GM12878 (cell line): ENCODE measurements around the gene ABCC5. TPM values are rescaled to one million over a fixed set of nuclear protein-coding genes. Genes with fewer than 3 reads are reported as not detected.

ENCODE experiments used
- ATAC-seq: fragments of 200-7000 bp; cut with Tn5 transposase; 3 replicates; pipeline ENCODE4 v1.9.1; 2020; ENCODE audit warnings: mild to moderate bottlenecking, moderate library complexity
- BruUV-seq: library from RNA; stranded (reverse); fragments of 400-500 nt; replicated peaks from 2 replicates; lab custom pipeline; 2021; lab: Mats Ljungman, UMichigan
- CTCF ChIA-PET: fragments of 300-600 bp; sonication (Branson Sonifier 250); formaldehyde crosslinking; extraction: SDS; loops from one replicate; lab custom pipeline; 2021; ENCODE audit warnings: inconsistent platforms; lab: Yijun Ruan, JAX
- POLR2A ChIA-PET: fragments of 350-600 bp; formaldehyde crosslinking; extraction: SDS; loops from one replicate; lab custom pipeline; 2021; ENCODE audit warnings: inconsistent platforms; lab: Charles Lee
- RAD21 ChIA-PET: fragments of 300-600 bp; sonication (Branson Sonifier 250); formaldehyde crosslinking; loops from one replicate; lab custom pipeline; 2023; ENCODE audit warnings: antibody characterized with exemption; ENCODE audit not compliant: unreplicated experiment; lab: Charles Lee
- SMC1A ChIA-PET: fragments of 300-600 bp; sonication (Branson Sonifier 250); formaldehyde crosslinking; loops from one replicate; lab custom pipeline; 2023; ENCODE audit not compliant: unreplicated experiment, uncharacterized antibody; lab: Charles Lee
- DNase-seq: peaks from one replicate; pipeline ENCODE4 v3.0.0-alpha.2; 2011; ENCODE audit warnings: low read depth, low spot score
- FAIRE-seq: peaks from 3 replicates; lab custom pipeline; 2011; peaks lifted over from hg19 to GRCh38; lab: Jason Lieb, UNC
- H2AFZ ChIP-seq: 2 replicates; pipeline ENCODE4 v1.6.0; 2011; ENCODE audit warnings: low read depth, low read length, control low read depth; ENCODE audit not compliant: control insufficient read depth
- H3K27ac ChIP-seq: 2 replicates; pipeline ENCODE4 v1.5.1; 2011; ENCODE audit warnings: control low read depth; ENCODE audit not compliant: control insufficient read depth, insufficient read depth
- H3K27me3 ChIP-seq, 2 experiments: replicated peaks in 1 of 2; 2 replicates each; pipeline versions ENCODE4 v1.6.0 to v1.6.1; 2011; ENCODE audit warnings: low read length in 1 of 2; ENCODE audit not compliant: control insufficient read depth in 2 of 2, insufficient read depth in 2 of 2
- H3K36me3 ChIP-seq, 2 experiments: 2 replicates each; pipeline ENCODE4 v1.5.1; 2011; ENCODE audit warnings: low read length in 1 of 2; ENCODE audit not compliant: control insufficient read depth in 2 of 2, insufficient read depth in 2 of 2
- H3K4me1 ChIP-seq: 2 replicates; pipeline ENCODE4 v1.6.1; 2011; ENCODE audit warnings: mild to moderate bottlenecking, low read length, moderate library complexity, mixed read lengths; ENCODE audit not compliant: control insufficient read depth, insufficient read depth
- H3K4me2 ChIP-seq: 2 replicates; pipeline ENCODE4 v1.6.0; 2011; ENCODE audit warnings: control low read depth; ENCODE audit not compliant: control insufficient read depth, insufficient read depth
- H3K4me3 ChIP-seq: fragments of 200-600 bp; sonication (generic); 2 replicates; pipeline ENCODE4 v1.5.1; 2016
- H3K79me2 ChIP-seq: 2 replicates; pipeline ENCODE4 v1.6.0; 2011; ENCODE audit warnings: low read length; ENCODE audit not compliant: control insufficient read depth, insufficient read depth
- H3K9ac ChIP-seq: 2 replicates; pipeline ENCODE4 v1.8.0; 2011; ENCODE audit warnings: low read length, control low read depth, mixed read lengths; ENCODE audit not compliant: control insufficient read depth, insufficient read depth
- H3K9me3 ChIP-seq: replicated peaks from 3 replicates; pipeline ENCODE4 v1.5.1; 2011; ENCODE audit warnings: mild to moderate bottlenecking, low read length; ENCODE audit not compliant: control insufficient read depth, insufficient read depth
- H4K20me1 ChIP-seq: 2 replicates; pipeline ENCODE4 v1.6.0; 2011; ENCODE audit not compliant: control insufficient read depth, insufficient read depth
- BHLHE40 ChIP-seq, 2 experiments: fragments of 450-650 bp in 1 of 2; IDR thresholded peaks; 2 replicates each; pipeline ENCODE4 v1.6.1; 2011 to 2017; ENCODE audit warnings: low read depth in 2 of 2, borderline replicate concordance in 1 of 2, improper control_type of control experiment in 1 of 2, low read length in 1 of 2, mild to moderate bottlenecking in 1 of 2
- RUNX3 ChIP-seq: IDR thresholded peaks from 2 replicates; pipeline ENCODE4 v1.6.1; 2012; ENCODE audit warnings: low read length, inconsistent platforms
- ZNF217 ChIP-seq: fragments of 450-650 bp; IDR thresholded peaks from 2 replicates; pipeline ENCODE4 v1.6.1; 2017; ENCODE audit warnings: antibody characterized with exemption, mild to moderate bottlenecking
- ZNF384 ChIP-seq: IDR thresholded peaks from 2 replicates; pipeline ENCODE4 v1.6.1; 2012; ENCODE audit warnings: low read depth, mild to moderate bottlenecking, low read length, improper control_type of control experiment, borderline replicate concordance
- WGBS: methylation state at CpG from one replicate; pipeline ENCODE4 v1.1.6; 2016; ENCODE audit warnings: low lambda C conversion rate; ENCODE audit not compliant: insufficient replicate concordance, insufficient coverage; ENCODE audit errors: missing lambda C conversion rate; 5-methylcytosine and 5-hydroxymethylcytosine counted together
- in situ Hi-C: fragments of 300-500 bp; cut with MboI; formaldehyde crosslinking; loops from 9 replicates; pipeline ENCODE4 v1.14.3; 2018; ENCODE audit warnings: mixed read lengths
- intact Hi-C: fragments of 100-400 bp; cut with micrococcal nuclease; formaldehyde crosslinking; loops from one replicate; pipeline ENCODE4 v1.14.2; 2022; ENCODE audit not compliant: unreplicated experiment
- polyA plus RNA-seq, 11 experiments: library from polyadenylated mRNA; depleted of rRNA in 4 of 11; unstranded in 6 of 11; stranded (reverse) in 5 of 11; fragments of >200 nt; fragmentation: Nextera tagmentation in 4 of 11; fragmentation: Illumina TruSeq in 1 of 11; extraction: Ambion mirVana in 4 of 11; extraction: Trizol in 1 of 11; gene quantifications; 1 replicate in 1 of 11; 2 replicates in 10 of 11; pipeline versions ENCODE4 v1.2.1 to v1.2.3, GENCODE V29; 2011 to 2016; ENCODE audit warnings: inconsistent platforms in 2 of 11, missing spikeins in 2 of 11, low read depth in 1 of 11
- total RNA-seq, 4 experiments: library from RNA; depleted of rRNA in 3 of 4; stranded (reverse); fragments of >200 nt in 3 of 4; fragmentation: Illumina TruSeq in 1 of 4; extraction: Trizol in 1 of 4; gene quantifications; 2 replicates each; pipeline versions ENCODE4 v1.2.1 to v1.2.3, GENCODE V29; 2013 to 2021
- TF ChIP-seq, protein P1 (sequence below): fragments of 450-650 bp; IDR thresholded peaks from 2 replicates; pipeline ENCODE4 v1.6.1; 2017; ENCODE audit warnings: antibody characterized with exemption, mild to moderate bottlenecking, moderate library complexity

ABCC5 gene
- total and polyA plus RNA-seq, 10 of the 15 experiments (the other 5 are each of a cell fraction or from before 2014, with no cell fraction given) = 6.0 to 17.8 (median 9.7) TPM

DNA sequence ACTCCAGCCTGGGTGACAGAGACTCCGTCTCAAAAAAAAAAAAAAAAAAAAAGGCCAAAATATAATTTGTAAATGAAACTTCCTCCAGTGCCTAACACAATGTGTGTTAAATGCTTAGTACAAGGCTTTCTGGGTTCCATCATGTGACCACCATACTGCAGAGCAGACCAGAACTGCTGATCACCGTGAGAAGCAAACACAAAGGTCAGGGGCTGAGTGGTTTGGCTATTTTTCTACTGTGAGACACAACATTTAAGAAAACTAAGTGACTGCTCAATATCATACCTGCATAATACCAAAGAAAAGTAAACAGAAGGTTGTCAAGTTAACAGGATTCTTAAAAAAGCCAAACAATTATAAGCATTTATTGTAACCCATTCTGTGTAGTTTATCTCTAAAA, 13.2 kb downstream of the ABCC5 start:
- Histone ChIP-seq H4K20me1 (no peaks in the 10 kb centered on the region), H3K27me3 (no peaks in the 10 kb centered on the region), H3K4me2 (no peak overlapping the region), H3K4me1 (peaks cover 12% of the 10 kb centered on the region), H3K79me2 (no peaks in the 10 kb centered on the region), H3K4me3 (no peak overlapping the region), H3K9ac (no peak overlapping the region)
- FAIRE-seq = no peak
- intact Hi-C loops (no loop called here), in situ Hi-C loops (no loop called here)
- ATAC-seq = no peak
- CTCF ChIA-PET = interaction anchor here (0.6 to 1.6 kb wide), 3 partner anchors 11 to 100 kb away, joined by 3 to 4 read pairs (median 4); no protein-coding TSS in a partner anchor
- WGBS = 96% methylated on average over 2 of the region's 2 CpGs
- POLR2A ChIA-PET = no interaction called here
- RAD21 ChIA-PET = interaction anchor here (0.5 kb wide), 1 partner anchor 107 kb away, joined by 4 read pairs; no protein-coding TSS in a partner anchor
- TF ChIP-seq RUNX3 (no peak), ZNF217 (no peak), BHLHE40 (IDR thresholded peaks at IDR 0.05; ENCODE audit: borderline replicate concordance in 1 of 2, low read depth in 2 of 2, low read length in 1 of 2) (no peak), ZNF384 (no peak)
- TF ChIP-seq, protein P1, sequence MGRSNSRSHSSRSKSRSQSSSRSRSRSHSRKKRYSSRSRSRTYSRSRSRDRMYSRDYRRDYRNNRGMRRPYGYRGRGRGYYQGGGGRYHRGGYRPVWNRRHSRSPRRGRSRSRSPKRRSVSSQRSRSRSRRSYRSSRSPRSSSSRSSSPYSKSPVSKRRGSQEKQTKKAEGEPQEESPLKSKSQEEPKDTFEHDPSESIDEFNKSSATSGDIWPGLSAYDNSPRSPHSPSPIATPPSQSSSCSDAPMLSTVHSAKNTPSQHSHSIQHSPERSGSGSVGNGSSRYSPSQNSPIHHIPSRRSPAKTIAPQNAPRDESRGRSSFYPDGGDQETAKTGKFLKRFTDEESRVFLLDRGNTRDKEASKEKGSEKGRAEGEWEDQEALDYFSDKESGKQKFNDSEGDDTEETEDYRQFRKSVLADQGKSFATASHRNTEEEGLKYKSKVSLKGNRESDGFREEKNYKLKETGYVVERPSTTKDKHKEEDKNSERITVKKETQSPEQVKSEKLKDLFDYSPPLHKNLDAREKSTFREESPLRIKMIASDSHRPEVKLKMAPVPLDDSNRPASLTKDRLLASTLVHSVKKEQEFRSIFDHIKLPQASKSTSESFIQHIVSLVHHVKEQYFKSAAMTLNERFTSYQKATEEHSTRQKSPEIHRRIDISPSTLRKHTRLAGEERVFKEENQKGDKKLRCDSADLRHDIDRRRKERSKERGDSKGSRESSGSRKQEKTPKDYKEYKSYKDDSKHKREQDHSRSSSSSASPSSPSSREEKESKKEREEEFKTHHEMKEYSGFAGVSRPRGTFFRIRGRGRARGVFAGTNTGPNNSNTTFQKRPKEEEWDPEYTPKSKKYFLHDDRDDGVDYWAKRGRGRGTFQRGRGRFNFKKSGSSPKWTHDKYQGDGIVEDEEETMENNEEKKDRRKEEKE = no peak
- TF ChIP-seq, all 136 proteins: peak for 0
- no peaks in the 10 kb centered on the region for H3K36me3 ChIP-seq
- no peak overlapping the region for H3K27ac ChIP-seq
- SMC1A ChIA-PET = no interaction called here
- no peaks in the 10 kb centered on the region for H3K9me3 ChIP-seq
- DNase-seq = no peak
- no TSS peak for BruUV-seq
- no peak overlapping the region for H2AFZ ChIP-seq
